HepG2 (cell line): ENCODE measurements around the gene GNG7. TPM values are rescaled to one million over a fixed set of nuclear protein-coding genes. Genes with fewer than 3 reads are reported as not detected.

Experiments
- ARNT ChIP-seq: fragments of 450-650 bp; IDR thresholded peaks from 2 replicates; pipeline ENCODE4 v1.6.1; 2017
- ATF5 ChIP-seq: sonication (generic); formaldehyde crosslinking; IDR thresholded peaks from 2 replicates; pipeline ENCODE4 v1.4.0; 2020; ENCODE audit warnings: mild to moderate bottlenecking, low read depth, missing genetic modification reagents
- ATF7 ChIP-seq, 2 experiments: fragments of 450-650 bp in 1 of 2; sonication (generic) in 1 of 2; formaldehyde crosslinking in 1 of 2; IDR thresholded peaks; 2 replicates each; pipeline versions ENCODE4 v1.4.0 to v1.6.1; 2016 to 2020; ENCODE audit warnings: antibody characterized with exemption in 1 of 2, mild to moderate bottlenecking in 1 of 2, missing genetic modification reagents in 1 of 2
- HIC2 ChIP-seq: sonication (generic); formaldehyde crosslinking; IDR thresholded peaks from 2 replicates; pipeline ENCODE4 v1.9.0; 2022; ENCODE audit warnings: low read depth, missing genetic modification reagents
- KAT7 ChIP-seq: IDR thresholded peaks from 2 replicates; pipeline ENCODE4 v1.6.1; 2018; ENCODE audit warnings: borderline replicate concordance, missing compliant biosample characterization
- KAT8 ChIP-seq: IDR thresholded peaks from 2 replicates; pipeline ENCODE4 v1.6.1; 2016; ENCODE audit warnings: missing genetic modification reagents, missing compliant biosample characterization
- MYNN ChIP-seq: sonication (generic); formaldehyde crosslinking; IDR thresholded peaks from 2 replicates; pipeline ENCODE4 v1.4.0; 2020; ENCODE audit warnings: mild to moderate bottlenecking, low read depth, missing genetic modification reagents
- SRSF4 ChIP-seq: fragments of 200-400 bp; formaldehyde crosslinking; IDR thresholded peaks from one replicate; pipeline ENCODE4 v1.6.1; 2018; ENCODE audit warnings: mild to moderate bottlenecking, low read depth, low read length, moderate library complexity; ENCODE audit not compliant: poor library complexity, severe bottlenecking
- TEAD2 ChIP-seq: sonication (generic); formaldehyde crosslinking; IDR thresholded peaks from 2 replicates; pipeline ENCODE4 v1.9.0; 2021; ENCODE audit warnings: missing genetic modification reagents
- ZFP36 ChIP-seq: fragments of 150-350 bp; IDR thresholded peaks from 2 replicates; pipeline ENCODE4 v1.6.1; 2018; ENCODE audit warnings: borderline replicate concordance, low read length, low read depth; ENCODE audit not compliant: partially characterized antibody
- ZFP37 ChIP-seq: sonication (generic); formaldehyde crosslinking; IDR thresholded peaks from 2 replicates; pipeline ENCODE4 v1.4.0; 2020; ENCODE audit warnings: missing genetic modification reagents, borderline replicate concordance
- ZNF431 ChIP-seq: sonication (generic); formaldehyde crosslinking; IDR thresholded peaks from 2 replicates; pipeline ENCODE4 v1.9.0; 2022; ENCODE audit warnings: missing genetic modification reagents, low read depth, mild to moderate bottlenecking, borderline replicate concordance
- ZNF567 ChIP-seq: sonication (generic); formaldehyde crosslinking; IDR thresholded peaks from 2 replicates; pipeline ENCODE4 v1.8.1; 2023; ENCODE audit warnings: mild to moderate bottlenecking, missing genetic modification reagents, borderline replicate concordance
- ZNF674 ChIP-seq: sonication (generic); formaldehyde crosslinking; IDR thresholded peaks from 2 replicates; pipeline ENCODE4 v1.5.0; 2020; ENCODE audit warnings: low read depth, mild to moderate bottlenecking, missing genetic modification reagents
- ZNF678 ChIP-seq: sonication (generic); formaldehyde crosslinking; IDR thresholded peaks from 2 replicates; pipeline ENCODE4 v1.4.0; 2020; ENCODE audit warnings: mild to moderate bottlenecking, missing genetic modification reagents
- ZNF766 ChIP-seq: sonication (generic); formaldehyde crosslinking; IDR thresholded peaks from 2 replicates; pipeline ENCODE4 v1.5.0; 2020; ENCODE audit warnings: missing genetic modification reagents, borderline replicate concordance
- ZNF770 ChIP-seq: sonication (generic); formaldehyde crosslinking; IDR thresholded peaks from 2 replicates; pipeline ENCODE4 v1.5.0; 2020; ENCODE audit warnings: mild to moderate bottlenecking, missing genetic modification reagents
- ZNF800 ChIP-seq: sonication (generic); formaldehyde crosslinking; IDR thresholded peaks from 2 replicates; pipeline ENCODE4 v1.4.0; 2020; ENCODE audit warnings: missing genetic modification reagents
- polyA plus RNA-seq, 8 experiments: library from polyadenylated mRNA; depleted of rRNA in 3 of 8; stranded (reverse) in 7 of 8; unstranded in 1 of 8; fragments of >200 nt; fragmentation: Illumina TruSeq in 4 of 8; extraction: Trizol in 4 of 8; gene quantifications; 2 replicates each; pipeline versions ENCODE4 v1.2.1 to v1.2.3, GENCODE V29; 2011 to 2016; ENCODE audit warnings: low read depth in 4 of 8, missing spikeins in 1 of 8, mixed read lengths in 1 of 8; ENCODE audit not compliant: insufficient read depth in 1 of 8
- total RNA-seq, 5 experiments: library from RNA; depleted of rRNA; stranded (reverse); fragments of >200 nt; fragmentation: Illumina TruSeq; extraction: Trizol; gene quantifications; 2 replicates each; pipeline ENCODE4 v1.2.3, GENCODE V29; 2016; ENCODE audit warnings: low read depth in 1 of 5
- TF ChIP-seq, protein P1 (sequence below): sonication (generic); formaldehyde crosslinking; IDR thresholded peaks from 2 replicates; pipeline ENCODE4 v1.5.0; 2020; ENCODE audit warnings: missing genetic modification reagents, mild to moderate bottlenecking, borderline replicate concordance
- TF ChIP-seq, protein P2 (sequence below): IDR thresholded peaks from 2 replicates; pipeline ENCODE4 v1.6.1; 2016; ENCODE audit warnings: missing genetic modification reagents, missing compliant biosample characterization

GNG7 gene
- total and polyA plus RNA-seq, 2 of the 13 experiments (the other 11 are each of a cell fraction or from before 2014, with no cell fraction given): 1.4 to 3.3 TPM

DNA sequence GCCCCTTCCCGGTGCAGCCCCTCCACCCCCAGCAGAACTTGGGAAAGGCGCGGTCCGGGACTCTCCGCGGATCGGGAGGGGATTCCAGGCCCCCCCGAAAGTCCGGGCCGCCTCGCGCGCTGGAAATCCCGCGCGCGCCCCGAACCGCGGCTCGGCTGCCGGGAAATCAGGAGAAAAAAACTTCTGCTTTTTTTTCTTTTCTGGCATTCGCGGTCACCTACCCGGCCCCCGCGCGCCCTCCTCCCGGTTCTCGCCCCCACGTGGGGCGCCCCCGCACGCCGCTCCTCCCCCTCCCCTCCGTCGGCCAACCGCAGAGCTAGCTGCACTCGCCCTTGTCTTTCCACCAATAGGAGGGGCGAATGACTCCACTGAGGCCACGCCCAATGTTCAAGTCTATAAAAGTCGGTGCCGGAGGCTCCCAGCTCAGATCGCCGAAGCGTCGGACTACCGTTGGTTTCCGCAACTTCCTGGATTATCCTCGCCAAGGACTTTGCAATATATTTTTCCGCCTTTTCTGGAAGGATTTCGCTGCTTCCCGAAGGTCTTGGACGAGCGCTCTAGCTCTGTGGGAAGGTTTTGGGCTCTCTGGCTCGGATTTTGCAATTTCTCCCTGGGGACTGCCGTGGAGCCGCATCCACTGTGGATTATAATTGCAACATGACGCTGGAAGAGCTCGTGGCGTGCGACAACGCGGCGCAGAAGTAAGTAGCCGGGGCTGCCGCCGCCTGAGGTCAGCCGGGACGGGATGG, 226.6 kb downstream of the GNG7 start, which contains the start of gene GADD45B (continued):
- TF ChIP-seq ARNT (no peak), ZNF678 (CRISPR knock-in tag) (no peak), ZNF766 (no peak), ZNF800 (peak; percentile 74), ZFP36 (no peak), ATF7 (IDR thresholded peaks at IDR 0.05) (no peak), ATF7 (CRISPR knock-in tag; IDR thresholded peaks at IDR 0.05) (no peak), SRSF4 (no peak), ATF5 (CRISPR knock-in tag) (no peak), HIC2 (CRISPR knock-in tag) (no peak), KAT8 (CRISPR knock-in tag) (peak; percentile 59; the same call in 1 of the 2 replicates), KAT7 (no peak; the same call in none of the 2 replicates), ZFP37 (CRISPR knock-in tag) (peak; percentile 74; the same call in 1 of the 2 replicates), ZNF431 (CRISPR knock-in tag) (no peak), ZNF674 (CRISPR knock-in tag) (no peak), TEAD2 (CRISPR knock-in tag) (0 out of 2 replicates have a peak, but pooled peaks have one; percentile 30), MYNN (CRISPR knock-in tag) (no peak), ZNF567 (0 out of 2 replicates have a peak, but pooled peaks have one; percentile 35), ZNF770 (no peak; the same call in 1 of the 2 replicates)
- TF ChIP-seq, protein P1, sequence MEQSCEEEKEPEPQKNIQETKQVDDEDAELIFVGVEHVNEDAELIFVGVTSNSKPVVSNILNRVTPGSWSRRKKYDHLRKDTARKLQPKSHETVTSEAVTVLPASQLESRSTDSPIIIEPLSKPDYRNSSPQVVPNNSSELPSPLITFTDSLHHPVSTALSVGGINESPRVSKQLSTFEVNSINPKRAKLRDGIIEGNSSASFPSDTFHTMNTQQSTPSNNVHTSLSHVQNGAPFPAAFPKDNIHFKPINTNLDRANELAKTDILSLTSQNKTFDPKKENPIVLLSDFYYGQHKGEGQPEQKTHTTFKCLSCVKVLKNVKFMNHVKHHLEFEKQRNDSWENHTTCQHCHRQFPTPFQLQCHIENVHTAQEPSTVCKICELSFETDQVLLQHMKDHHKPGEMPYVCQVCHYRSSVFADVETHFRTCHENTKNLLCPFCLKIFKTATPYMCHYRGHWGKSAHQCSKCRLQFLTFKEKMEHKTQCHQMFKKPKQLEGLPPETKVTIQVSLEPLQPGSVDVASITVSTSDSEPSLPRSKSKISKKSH (CRISPR knock-in tag): no peak
- TF ChIP-seq, protein P2, sequence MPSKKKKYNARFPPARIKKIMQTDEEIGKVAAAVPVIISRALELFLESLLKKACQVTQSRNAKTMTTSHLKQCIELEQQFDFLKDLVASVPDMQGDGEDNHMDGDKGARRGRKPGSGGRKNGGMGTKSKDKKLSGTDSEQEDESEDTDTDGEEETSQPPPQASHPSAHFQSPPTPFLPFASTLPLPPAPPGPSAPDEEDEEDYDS: peak; percentile 99
